H9 (cell line): Measurements from ENCODE around the gene TBC1D8. TPM values are rescaled to one million over a fixed set of nuclear protein-coding genes. Genes with fewer than 3 reads are reported as not detected.

Source experiments
- DNase-seq: peaks from one replicate; pipeline ENCODE4 v3.0.0-alpha.2; 2017
- H2AFZ ChIP-seq: one replicate; pipeline ENCODE4 v1.6.1; 2013; ENCODE audit warnings: mild to moderate bottlenecking, low read length, control low read depth, moderate library complexity
- H2AK5ac ChIP-seq: 2 replicates; pipeline ENCODE4 v1.6.1; 2013; ENCODE audit warnings: low read length, control low read depth, mixed read lengths; ENCODE audit not compliant: insufficient read length
- H2BK120ac ChIP-seq: one replicate; pipeline ENCODE4 v1.6.1; 2013; ENCODE audit warnings: low read depth, mild to moderate bottlenecking, low read length, control low read depth, inconsistent platforms; ENCODE audit not compliant: poor library complexity, severe bottlenecking
- H2BK12ac ChIP-seq: 2 replicates; pipeline ENCODE4 v1.6.1; 2013; ENCODE audit warnings: low read length, control low read depth, mixed read lengths, low read depth; ENCODE audit not compliant: insufficient read length
- H2BK15ac ChIP-seq: 2 replicates; pipeline ENCODE4 v1.6.1; 2013; ENCODE audit warnings: low read depth, low read length, control low read depth
- H2BK20ac ChIP-seq: one replicate; pipeline ENCODE4 v1.6.1; 2013; ENCODE audit warnings: low read depth, mild to moderate bottlenecking, low read length, control low read depth, inconsistent platforms; ENCODE audit not compliant: poor library complexity, severe bottlenecking
- H2BK5ac ChIP-seq: 2 replicates; pipeline ENCODE4 v1.6.1; 2013; ENCODE audit warnings: low read length, control low read depth, mixed read lengths; ENCODE audit not compliant: insufficient read length
- H3K14ac ChIP-seq: 2 replicates; pipeline ENCODE4 v1.6.1; 2013; ENCODE audit warnings: low read length, control low read depth; ENCODE audit not compliant: insufficient read depth
- H3K18ac ChIP-seq: 2 replicates; pipeline ENCODE4 v1.6.1; 2013; ENCODE audit warnings: low read depth, mild to moderate bottlenecking, mixed read lengths, low read length, control low read depth; ENCODE audit not compliant: insufficient read length
- H3K23ac ChIP-seq: 2 replicates; pipeline ENCODE4 v1.6.1; 2013; ENCODE audit warnings: low read length, control low read depth, mixed read lengths, low read depth; ENCODE audit not compliant: insufficient read length
- H3K23me2 ChIP-seq: 2 replicates; pipeline ENCODE4 v1.6.1; 2013; ENCODE audit warnings: low read depth, mild to moderate bottlenecking, mixed read lengths, low read length, control low read depth; ENCODE audit not compliant: insufficient read length, poor library complexity, severe bottlenecking
- H3K27ac ChIP-seq: 2 replicates; pipeline ENCODE4 v1.5.1; 2013; ENCODE audit warnings: low read length, control low read depth, mixed read lengths, low read depth; ENCODE audit not compliant: insufficient read length
- H3K27me3 ChIP-seq: 2 replicates; pipeline ENCODE4 v1.6.1; 2013; ENCODE audit warnings: low read length, control low read depth, inconsistent platforms; ENCODE audit not compliant: insufficient read depth
- H3K4ac ChIP-seq: 2 replicates; pipeline ENCODE4 v1.6.1; 2013; ENCODE audit warnings: low read depth, mild to moderate bottlenecking, control low read depth, inconsistent platforms, low read length, moderate library complexity
- H3K4me1 ChIP-seq: 2 replicates; pipeline ENCODE4 v1.6.1; 2013; ENCODE audit warnings: low read length, control low read depth, inconsistent platforms; ENCODE audit not compliant: insufficient read depth
- H3K4me2 ChIP-seq: 2 replicates; pipeline ENCODE4 v1.6.1; 2013; ENCODE audit warnings: low read length, control low read depth, mixed read lengths; ENCODE audit not compliant: insufficient read length, insufficient read depth
- H3K56ac ChIP-seq: 2 replicates; pipeline ENCODE4 v1.6.1; 2013; ENCODE audit warnings: low read depth, mild to moderate bottlenecking, mixed read lengths, low read length, control low read depth; ENCODE audit not compliant: insufficient read length
- H3K79me1 ChIP-seq: 2 replicates; pipeline ENCODE4 v1.6.1; 2013; ENCODE audit warnings: low read depth, mild to moderate bottlenecking, moderate library complexity, low read length, control low read depth, inconsistent platforms; ENCODE audit not compliant: insufficient read depth, poor library complexity, severe bottlenecking
- H3K79me2 ChIP-seq: 2 replicates; pipeline ENCODE4 v1.6.1; 2013; ENCODE audit warnings: low read length, control low read depth, inconsistent platforms; ENCODE audit not compliant: insufficient read depth
- H3K9ac ChIP-seq: 2 replicates; pipeline ENCODE4 v1.6.1; 2013; ENCODE audit warnings: low read length, control low read depth, mixed read lengths; ENCODE audit not compliant: insufficient read length; ENCODE audit errors: extremely low read depth
- H3K9me3 ChIP-seq: one replicate; pipeline ENCODE4 v1.6.1; 2013; ENCODE audit warnings: low read depth, low read length, inconsistent platforms; ENCODE audit not compliant: control insufficient read depth
- H3T11ph ChIP-seq: one replicate; pipeline ENCODE4 v1.6.1; 2013; ENCODE audit warnings: mild to moderate bottlenecking, low read length, control low read depth, inconsistent platforms
- H4K20me1 ChIP-seq: one replicate; pipeline ENCODE4 v1.6.1; 2013; ENCODE audit not compliant: control insufficient read depth, insufficient read length, insufficient read depth
- H4K5ac ChIP-seq: 2 replicates; pipeline ENCODE4 v1.6.1; 2013; ENCODE audit warnings: low read depth, mild to moderate bottlenecking, mixed read lengths, low read length, control low read depth; ENCODE audit not compliant: insufficient read length
- H4K8ac ChIP-seq: replicated peaks from 2 replicates; pipeline ENCODE4 v1.6.1; 2013; ENCODE audit warnings: low read length, control low read depth, mixed read lengths, low read depth; ENCODE audit not compliant: insufficient read length
- H4K91ac ChIP-seq: 2 replicates; pipeline ENCODE4 v1.6.1; 2013; ENCODE audit warnings: low read depth, mild to moderate bottlenecking, moderate library complexity, mixed read lengths, low read length, control low read depth; ENCODE audit not compliant: insufficient read length
- H3K27ac Mint-ChIP-seq, 3 experiments: 2 replicates in 2 of 3; 3 replicates in 1 of 3; pipeline ENCODE4 v1.8.0; 2020 to 2021; ENCODE audit warnings: mixed read lengths in 3 of 3, mild to moderate bottlenecking in 1 of 3, moderate library complexity in 1 of 3
- H3K27me3 Mint-ChIP-seq: 2 replicates; pipeline ENCODE4 v1.8.0; 2021; ENCODE audit warnings: low read depth, mild to moderate bottlenecking, moderate library complexity, mixed read lengths
- H3K36me3 Mint-ChIP-seq, 3 experiments: 2 replicates in 2 of 3; 3 replicates in 1 of 3; pipeline ENCODE4 v1.8.0; 2020 to 2021; ENCODE audit warnings: low read depth in 3 of 3, mixed read lengths in 3 of 3; ENCODE audit not compliant: insufficient read depth in 1 of 3
- H3K4me1 Mint-ChIP-seq, 2 experiments: 2 replicates each; pipeline ENCODE4 v1.8.0; 2020; ENCODE audit warnings: mixed read lengths in 2 of 2
- H3K4me3 Mint-ChIP-seq, 2 experiments: 2 replicates in 1 of 2; 3 replicates in 1 of 2; pipeline ENCODE4 v1.8.0; 2020 to 2021; ENCODE audit warnings: mild to moderate bottlenecking in 2 of 2, mixed read lengths in 2 of 2, moderate library complexity in 1 of 2
- H3K9me3 Mint-ChIP-seq, 2 experiments: 2 replicates in 1 of 2; 3 replicates in 1 of 2; pipeline ENCODE4 v1.8.0; 2020; ENCODE audit warnings: mild to moderate bottlenecking in 2 of 2, mixed read lengths in 2 of 2, moderate library complexity in 1 of 2
- CTCF ChIP-seq: fragments of 200-600 bp; sonication (generic); conservative IDR thresholded peaks from 3 replicates; pipeline ENCODE4 v1.8.0; 2021; ENCODE audit warnings: antibody characterized with exemption, mild to moderate bottlenecking
- WGBS: extraction: QIAGEN DNeasy Blood & Tissue Kit; methylation state at CpG from one replicate; pipeline ENCODE4 v1.1.7; 2013; ENCODE audit warnings: missing lambda C conversion rate, low lambda C conversion rate, mixed read lengths; ENCODE audit not compliant: insufficient read length; ENCODE audit errors: extremely low coverage; 5-methylcytosine and 5-hydroxymethylcytosine counted together
- total RNA-seq: library from RNA; stranded (reverse); gene quantifications from 2 replicates; pipeline ENCODE4 v1.2.1, GENCODE V29; 2021

The TBC1D8 gene
- total RNA-seq, 1 experiment from 2014 or later, result 16.6 TPM

DNA sequence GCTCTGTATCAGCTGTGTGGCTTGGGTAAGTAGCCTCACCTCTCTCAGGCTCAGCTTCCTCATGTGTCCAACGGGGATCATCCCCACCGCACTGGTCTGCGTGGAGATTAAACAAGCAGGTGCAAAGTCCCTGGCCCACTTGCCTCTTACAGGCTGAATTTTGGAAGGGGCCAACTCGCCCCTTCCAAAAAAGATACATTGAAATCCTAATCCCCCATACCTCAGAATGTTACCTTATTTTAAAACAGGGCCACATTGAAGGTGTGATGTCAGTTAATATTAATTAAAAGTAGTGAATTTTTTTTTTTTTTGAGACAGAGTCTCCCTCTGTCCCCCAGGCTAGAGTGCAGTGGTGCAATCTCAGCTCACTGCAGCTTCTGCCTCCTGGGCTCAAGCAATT, 34.8 kb downstream of the TBC1D8 start:
- Histone ChIP-seq H2BK20ac (no peak overlapping the region), H3K79me2 (peaks cover 11% of the 10 kb centered on the region; the same call in 1 of the 2 replicates), H3K79me1 (no peaks in the 10 kb centered on the region), H3K4ac (no peak overlapping the region), H3K4me2 (no peak overlapping the region), H2BK5ac (no peak overlapping the region), H3K23me2 (no peaks in the 10 kb centered on the region), H4K5ac (no peak overlapping the region), H3T11ph (no peak overlapping the region), H4K8ac (no peak overlapping the region), H3K14ac (no peak overlapping the region), H3K18ac (no peak overlapping the region), H4K20me1 (no peaks in the 10 kb centered on the region), H4K91ac (no peak overlapping the region), H2AFZ (no peak overlapping the region), H2AK5ac (no peak overlapping the region), H3K56ac (no peak overlapping the region), H3K23ac (no peak overlapping the region), H3K9ac (no peak overlapping the region), H3K27me3 (no peaks in the 10 kb centered on the region), H2BK15ac (no peak overlapping the region), H2BK120ac (no peak overlapping the region), H3K4me1 (peaks cover 23% of the 10 kb centered on the region; the same call in 1 of the 2 replicates), H2BK12ac (no peak overlapping the region), H3K27ac (no peak overlapping the region), H3K9me3 (no peaks in the 10 kb centered on the region)
- Mint-ChIP-seq H3K27me3 (no peaks in the 10 kb centered on the region), H3K4me1 (peaks cover 28 to 49% of the 10 kb centered on the region in 2 experiments), H3K9me3 (no peaks in the 10 kb centered on the region), H3K4me3 (no peak overlapping the region), H3K36me3 (peaks cover 0 to 3% (median 0%) of the 10 kb centered on the region in 3 experiments; a peak in 1 of 7 replicates), H3K27ac (peak overlapping the region in 1 of 3 experiments; percentile 56; a peak in 1 of 7 replicates)
- DNase-seq, result no peak
- no peak for TF ChIP-seq CTCF
- no CpG with 5 or more reads among the region's 4 CpGs for WGBS
